K562 (cell line): ENCODE data around the gene GRAMD2A. TPM values are rescaled to one million over a fixed set of nuclear protein-coding genes. Genes with fewer than 3 reads are reported as not detected.

Experiments used
- ATAC-seq: fragments of 200-7000 bp; cut with Tn5 transposase; 3 replicates; pipeline ENCODE4 v1.9.1; 2020; ENCODE audit warnings: moderate library complexity
- BruUV-seq: library from RNA; stranded (reverse); fragments of 400-500 nt; replicated peaks from 2 replicates; lab custom pipeline; 2021; lab: Mats Ljungman, UMichigan
- CTCF ChIA-PET: fragments of 300-600 bp; formaldehyde crosslinking; extraction: SDS; loops from one replicate; lab custom pipeline; 2021; ENCODE audit warnings: low intra/inter-chr PET ratio; lab: Yijun Ruan, JAX
- POLR2A ChIA-PET: fragments of 300-600, 350-650 bp; sonication (Branson Sonifier 250); formaldehyde crosslinking; extraction: SDS; loops from one replicate; lab custom pipeline; 2021; ENCODE audit warnings: antibody characterized with exemption, inconsistent platforms; lab: Yijun Ruan, JAX
- DNase-seq, 4 experiments: peaks; one replicate each; pipeline versions ENCODE4 v3.0.0 to v3.0.0-alpha.2; 2011 to 2018; ENCODE audit warnings: low spot score in 3 of 4, mixed read lengths in 3 of 4; ENCODE audit errors: extremely low read depth in 1 of 4
- FAIRE-seq: peaks from 2 replicates; lab custom pipeline; 2011; peaks lifted over from hg19 to GRCh38; lab: Jason Lieb, UNC
- H2AFZ ChIP-seq: 2 replicates; pipeline ENCODE4 v1.6.0; 2011; ENCODE audit warnings: low read depth, low read length, control low read depth, inconsistent platforms
- H3K27ac ChIP-seq: fragments of 200-600 bp; 3 replicates; pipeline ENCODE4 v1.8.0; 2011; ENCODE audit warnings: low read depth, mild to moderate bottlenecking, control low read depth, inconsistent platforms, low read length, moderate library complexity, mixed read lengths; ENCODE audit errors: extremely low read depth
- H3K27me3 ChIP-seq, 2 experiments: fragments of 300-600 bp in 1 of 2; 2 replicates in 1 of 2; 3 replicates in 1 of 2; pipeline versions ENCODE4 v1.6.0 to v1.8.0; 2011; ENCODE audit warnings: inconsistent platforms in 2 of 2, low read length in 2 of 2, mild to moderate bottlenecking in 1 of 2, mixed read lengths in 1 of 2, moderate library complexity in 1 of 2; ENCODE audit not compliant: control insufficient read depth in 2 of 2, insufficient read depth in 2 of 2
- H3K36me3 ChIP-seq: fragments of 300-600 bp; 3 replicates; pipeline ENCODE4 v1.8.0; 2011; ENCODE audit warnings: mild to moderate bottlenecking, low read length, inconsistent platforms; ENCODE audit not compliant: control insufficient read depth, insufficient read depth
- H3K4me1 ChIP-seq, 2 experiments: fragments of 200-600 bp in 1 of 2; replicated peaks in 1 of 2; 2 replicates in 1 of 2; 3 replicates in 1 of 2; pipeline versions ENCODE4 v1.5.1 to v1.8.0; 2011; ENCODE audit warnings: inconsistent platforms in 2 of 2, low read length in 2 of 2, mild to moderate bottlenecking in 1 of 2, mixed read lengths in 1 of 2, moderate library complexity in 1 of 2; ENCODE audit not compliant: control insufficient read depth in 2 of 2, insufficient read depth in 2 of 2
- H3K4me2 ChIP-seq: 2 replicates; pipeline ENCODE4 v1.6.1; 2011; ENCODE audit warnings: low read length, control low read depth, inconsistent platforms, mixed read lengths; ENCODE audit not compliant: insufficient read depth
- H3K4me3 ChIP-seq: fragments of 200-600 bp; sonication (generic), shearing (Covaris generic); 2 replicates; pipeline ENCODE4 v1.5.1; 2016; ENCODE audit warnings: control low read depth, inconsistent platforms
- H3K79me2 ChIP-seq: fragments of 200-600 bp; 3 replicates; pipeline ENCODE4 v1.8.0; 2011; ENCODE audit warnings: low read length, inconsistent platforms; ENCODE audit not compliant: control insufficient read depth, insufficient read depth
- H3K9ac ChIP-seq, 2 experiments: 2 replicates each; pipeline versions ENCODE4 v1.6.0 to v1.6.1; 2011; ENCODE audit warnings: low read depth in 2 of 2, low read length in 2 of 2, control low read depth in 1 of 2, inconsistent platforms in 1 of 2, mild to moderate bottlenecking in 1 of 2, mixed read lengths in 1 of 2; ENCODE audit not compliant: insufficient read depth in 1 of 2
- H3K9me1 ChIP-seq: one replicate; pipeline ENCODE4 v1.6.0; 2011; ENCODE audit warnings: inconsistent platforms, mild to moderate bottlenecking, low read length, moderate library complexity; ENCODE audit not compliant: control insufficient read depth, insufficient read depth
- H3K9me3 ChIP-seq: replicated peaks from 2 replicates; pipeline ENCODE4 v1.5.1; 2011; ENCODE audit warnings: low read depth, low read length, inconsistent platforms; ENCODE audit not compliant: control insufficient read depth, insufficient read depth
- H4K20me1 ChIP-seq: replicated peaks from 2 replicates; pipeline ENCODE4 v1.6.1; 2011; ENCODE audit warnings: low read length, inconsistent platforms, mixed read lengths; ENCODE audit not compliant: control insufficient read depth, insufficient read depth
- FIP1L1 ChIP-seq: fragments of 200-400 bp; formaldehyde crosslinking; IDR thresholded peaks from 2 replicates; pipeline ENCODE4 v1.6.1; 2018; ENCODE audit warnings: mild to moderate bottlenecking, low read depth, low read length; ENCODE audit not compliant: poor library complexity, severe bottlenecking
- MIER1 ChIP-seq: fragments of 450-650 bp; IDR thresholded peaks from 2 replicates; pipeline ENCODE4 v1.6.1; 2016; ENCODE audit warnings: antibody characterized with exemption, mild to moderate bottlenecking, low read depth
- PATZ1 ChIP-seq: fragments of 250-450 bp; sonication (Bioruptor Pico); IDR thresholded peaks from 2 replicates; pipeline ENCODE4 v1.5.0; 2020; ENCODE audit warnings: mild to moderate bottlenecking, borderline replicate concordance
- SIX5 ChIP-seq, 2 experiments: IDR thresholded peaks; 2 replicates each; pipeline ENCODE4 v1.6.1; 2011; ENCODE audit warnings: low read length in 2 of 2, borderline replicate concordance in 1 of 2, low read depth in 1 of 2, mild to moderate bottlenecking in 1 of 2, moderate library complexity in 1 of 2; ENCODE audit not compliant: insufficient read depth in 1 of 2
- TCF7L2 ChIP-seq: fragments of 150-350 bp; IDR thresholded peaks from 2 replicates; pipeline ENCODE4 v1.6.1; 2016; ENCODE audit warnings: low read depth, mild to moderate bottlenecking, low read length, moderate library complexity
- ZFP30 ChIP-seq: fragments of 250-450 bp; sonication (Bioruptor Pico); IDR thresholded peaks from 2 replicates; pipeline ENCODE4 v1.8.0; 2022; ENCODE audit warnings: moderate library complexity, mild to moderate bottlenecking, inconsistent platforms, borderline replicate concordance
- WGBS: fragments of 100-300 bp; shearing (Covaris generic); methylation state at CpG from one replicate; pipeline ENCODE4 v1.1.6; 2016; ENCODE audit warnings: low coverage, mixed read lengths; ENCODE audit not compliant: insufficient coverage; ENCODE audit errors: missing lambda C conversion rate; 5-methylcytosine and 5-hydroxymethylcytosine counted together
- in situ Hi-C: fragments of 300-500 bp; cut with MboI; formaldehyde crosslinking; loops from 4 replicates; pipeline ENCODE4 v1.15.0; 2018; ENCODE audit warnings: inconsistent platforms, mixed read lengths
- intact Hi-C: fragments of 100-400 bp; cut with micrococcal nuclease; formaldehyde crosslinking; loops from 2 replicates; pipeline ENCODE4 v1.14.2; 2022
- polyA plus RNA-seq, 8 experiments: library from polyadenylated mRNA; depleted of rRNA in 4 of 8; stranded (reverse) in 5 of 8; unstranded in 3 of 8; fragments of >200 nt; fragmentation: Nextera tagmentation in 2 of 8; fragmentation: Illumina TruSeq in 1 of 8; extraction: Ambion mirVana in 2 of 8; extraction: Trizol in 1 of 8; gene quantifications; 2 replicates each; pipeline versions ENCODE4 v1.2.1 to v1.2.3, GENCODE V29; 2011 to 2014; ENCODE audit warnings: inconsistent platforms in 1 of 8, missing spikeins in 1 of 8
- total RNA-seq, 7 experiments: library from RNA; depleted of rRNA in 6 of 7; stranded (reverse); fragments of >200 nt in 6 of 7; fragmentation: Illumina TruSeq in 2 of 7; extraction: Trizol in 2 of 7; gene quantifications; 2 replicates each; pipeline versions ENCODE4 v1.2.1 to v1.2.3, GENCODE V29; 2011 to 2021; ENCODE audit warnings: low replicate concordance in 1 of 7

Gene GRAMD2A
- total and polyA plus RNA-seq, 9 of the 15 experiments (the other 6 are each of a cell fraction or from before 2014, with no cell fraction given) = 0.08 to 0.22 TPM; not detected in 7

GRCh38 chr15:72223278-72223677 lies 25.7 kb upstream of the GRAMD2A start (continued):
- no peak for TF ChIP-seq PATZ1
- TF ChIP-seq ZFP30 = no peak
- TF ChIP-seq MIER1 = no peak
- no peak for TF ChIP-seq TCF7L2

GRCh38 chr15:72222393-72222792 lies 24.8 kb upstream of the GRAMD2A start:
- H3K4me2 ChIP-seq = no peak overlapping the region
- H3K4me1 ChIP-seq = peaks cover 15 to 20% of the 10 kb centered on the region in 2 experiments; a peak in 4 of 5 replicates
- BruUV-seq = no TSS peak
- ChIA-PET CTCF (interaction anchor here (0.6 kb wide), 1 partner anchor 32 kb away, joined by 4 read pairs; no protein-coding TSS in a partner anchor), POLR2A (interaction anchor here (0.7 to 0.9 kb wide), 2 partner anchors 8 to 38 kb away, joined by 3 read pairs; no protein-coding TSS in a partner anchor)
- H4K20me1 ChIP-seq = peaks cover 23% of the 10 kb centered on the region
- FAIRE-seq = no peak
- WGBS = 92% methylated on average over 4 of the region's 4 CpGs
- H3K27me3 ChIP-seq = no peaks in the 10 kb centered on the region
- intact Hi-C loops = no loop called here
- in situ Hi-C loops = no loop called here
- no peak overlapping the region for H3K4me3 ChIP-seq
- peaks cover 87% of the 10 kb centered on the region for H3K79me2 ChIP-seq
- peaks cover 90% of the 10 kb centered on the region for H3K36me3 ChIP-seq
- no peaks in the 10 kb centered on the region for H3K9me3 ChIP-seq
- peaks cover 8% of the 10 kb centered on the region for H3K9me1 ChIP-seq
- TF ChIP-seq SIX5 (IDR thresholded peaks at IDR 0.05; ENCODE audit: borderline replicate concordance in 1 of 2, insufficient read depth in 1 of 2, low read depth in 1 of 2, low read length in 2 of 2) (0 out of 4 replicates have a peak, but pooled peaks of 1 of the 2 experiments have one; percentile 10), FIP1L1 (no peak)
- no peak for ATAC-seq
- DNase-seq = no peak
- H3K9ac ChIP-seq = no peak overlapping the region; a peak in 1 of 4 replicates
- no peak overlapping the region for H3K27ac ChIP-seq
- H2AFZ ChIP-seq = no peak overlapping the region
